ENCODE measurements around the gene THAP11. TPM values are rescaled to one million over a fixed set of nuclear protein-coding genes. Genes with fewer than 3 reads are reported as not detected.

Gene THAP11
- polyA plus RNA-seq, 3 donors = 17.6 to 84.2 (median 52.5) TPM

DNA sequence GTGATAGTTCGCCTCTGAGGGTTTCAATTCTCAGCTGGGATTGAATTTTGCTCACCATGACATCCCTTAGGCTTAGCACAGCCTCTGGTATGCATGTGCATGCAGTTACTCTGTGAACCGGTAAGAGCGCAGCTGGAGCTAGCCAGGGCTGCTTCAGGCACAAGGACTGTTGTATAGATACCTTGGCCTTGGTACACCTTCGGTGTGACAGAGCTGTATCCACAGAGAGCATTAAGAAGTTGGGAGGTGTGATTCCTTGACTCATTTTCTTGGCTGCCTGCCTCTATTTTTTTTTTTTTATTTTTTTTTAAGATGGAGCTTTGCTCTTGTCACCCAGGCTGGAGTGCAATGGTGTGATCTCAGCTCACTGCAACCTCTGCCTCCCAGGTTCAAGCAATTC is 2.4 kb downstream of the THAP11 start:
- Histone ChIP-seq H3K27ac (ENCODE audit: low read depth in 1 of 2, low read length in 2 of 2) (no peak overlapping the region), H3K36me3 (replicated peaks in 1 of 2; ENCODE audit: control insufficient read depth in 1 of 2, insufficient read depth in 2 of 2, low read length in 2 of 2) (no peaks in the 10 kb centered on the region), H3K4me3 (replicated peaks in 1 of 3; ENCODE audit: low read depth in 2 of 3, low read length in 3 of 3) (peak overlapping the region in 1 of 3 experiments; percentile 23), H3K27me3 (ENCODE audit: control insufficient read depth in 2 of 2, insufficient read depth in 2 of 2, low read length in 2 of 2) (no peaks in the 10 kb centered on the region), H3K4me1 (ENCODE audit: control insufficient read depth in 1 of 2, insufficient read depth in 2 of 2, low read length in 2 of 2) (peaks cover 52 to 63% of the 10 kb centered on the region in 2 donors), H3K4me2 (replicated peaks; ENCODE audit: extremely low read depth, low read length, poor library complexity, severe bottlenecking) (peak overlapping the region; percentile 98), H3K9me3 (replicated peaks in 1 of 2; ENCODE audit: control insufficient read depth in 1 of 2, insufficient read depth in 1 of 2, low read length in 2 of 2) (no peaks in the 10 kb centered on the region), H2AFZ (ENCODE audit: insufficient read depth, low read depth, low read length, poor library complexity, severe bottlenecking) (no peak overlapping the region), H4K20me1 (ENCODE audit: insufficient read depth, low read length) (peaks cover 47% of the 10 kb centered on the region), H3K79me2 (ENCODE audit: insufficient read depth, low read length) (peaks cover 61% of the 10 kb centered on the region), H3K9ac (ENCODE audit: insufficient read depth, low read length, poor library complexity, severe bottlenecking) (no peak overlapping the region)
- TF ChIP-seq, protein P1, sequence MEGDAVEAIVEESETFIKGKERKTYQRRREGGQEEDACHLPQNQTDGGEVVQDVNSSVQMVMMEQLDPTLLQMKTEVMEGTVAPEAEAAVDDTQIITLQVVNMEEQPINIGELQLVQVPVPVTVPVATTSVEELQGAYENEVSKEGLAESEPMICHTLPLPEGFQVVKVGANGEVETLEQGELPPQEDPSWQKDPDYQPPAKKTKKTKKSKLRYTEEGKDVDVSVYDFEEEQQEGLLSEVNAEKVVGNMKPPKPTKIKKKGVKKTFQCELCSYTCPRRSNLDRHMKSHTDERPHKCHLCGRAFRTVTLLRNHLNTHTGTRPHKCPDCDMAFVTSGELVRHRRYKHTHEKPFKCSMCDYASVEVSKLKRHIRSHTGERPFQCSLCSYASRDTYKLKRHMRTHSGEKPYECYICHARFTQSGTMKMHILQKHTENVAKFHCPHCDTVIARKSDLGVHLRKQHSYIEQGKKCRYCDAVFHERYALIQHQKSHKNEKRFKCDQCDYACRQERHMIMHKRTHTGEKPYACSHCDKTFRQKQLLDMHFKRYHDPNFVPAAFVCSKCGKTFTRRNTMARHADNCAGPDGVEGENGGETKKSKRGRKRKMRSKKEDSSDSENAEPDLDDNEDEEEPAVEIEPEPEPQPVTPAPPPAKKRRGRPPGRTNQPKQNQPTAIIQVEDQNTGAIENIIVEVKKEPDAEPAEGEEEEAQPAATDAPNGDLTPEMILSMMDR (IDR thresholded peaks at IDR 0.05) = no peak
- intact Hi-C loops (cut with micrococcal nuclease) = loop anchor here in 1 of 2 donors (10.0 kb wide), 1 partner anchor 180 kb away; the partner anchor contains the start of genes ACD, C16orf86, ENKD1 and PARD6A
- Mint-ChIP-seq H3K4me1 (peaks cover 52% of the 10 kb centered on the region), H3K9me3 (peaks cover 0 to 3% (median 0%) of the 10 kb centered on the region in 7 donors), H3K27ac (peak overlapping the region in 1 of 7 donors; percentile 35), H3K4me3 (no peak overlapping the region), H3K27me3 (ENCODE audit: low read depth in 3 of 3) (peaks cover 0 to 1% (median 1%) of the 10 kb centered on the region in 3 donors), H3K36me3 (peaks cover 4 to 5% of the 10 kb centered on the region in 2 donors)
- DNase-seq = no peak
- WGBS (ENCODE audit: insufficient coverage) = 97% methylated on average over 4 of the region's 4 CpGs

DNA sequence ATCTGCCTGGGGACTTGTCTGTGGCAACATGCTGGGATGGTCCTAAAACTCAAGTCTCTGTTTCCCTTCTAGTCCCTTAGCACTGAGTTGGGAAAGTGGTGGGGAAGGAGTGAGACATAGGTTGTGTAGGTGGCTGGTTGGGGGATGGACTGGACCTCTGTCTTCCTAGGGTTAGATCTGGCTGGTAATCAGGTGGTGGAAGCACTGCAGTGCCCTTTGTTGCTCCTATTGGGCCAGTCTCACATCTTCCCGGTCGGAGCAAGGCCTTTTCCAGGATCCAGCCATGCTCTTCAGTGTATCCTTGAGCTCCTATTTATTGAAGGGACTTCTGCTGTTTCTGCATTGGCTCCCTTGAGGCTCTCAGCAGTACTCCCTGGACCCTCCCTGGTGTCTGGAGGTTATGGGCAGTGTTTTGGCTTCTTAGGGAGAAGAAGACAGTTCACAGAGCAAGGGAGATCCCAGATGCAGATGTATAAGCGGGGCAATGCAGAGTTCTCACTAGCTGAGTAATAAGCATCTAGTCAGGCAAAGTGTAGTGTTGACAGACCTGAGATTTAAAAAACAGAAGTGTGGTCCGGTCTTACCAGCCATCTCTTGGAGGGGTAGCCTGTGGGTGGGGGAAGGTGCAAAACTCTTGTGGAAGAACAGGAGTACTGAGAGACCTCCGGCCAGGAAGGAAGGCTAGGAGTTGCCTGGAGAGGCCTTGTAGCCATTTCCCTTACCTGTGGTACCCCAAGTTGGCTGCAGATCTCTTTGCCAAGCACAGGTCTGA is 3.4 kb downstream of the THAP11 start:
- Histone ChIP-seq H3K4me3 (replicated peaks in 1 of 3; ENCODE audit: low read depth in 2 of 3, low read length in 3 of 3) (peak overlapping the region in 2 of 3 experiments; percentile 58 to 90), H3K4me2 (replicated peaks; ENCODE audit: extremely low read depth, low read length, poor library complexity, severe bottlenecking) (peak overlapping the region; percentile 97), H3K79me2 (ENCODE audit: insufficient read depth, low read length) (peaks cover 71% of the 10 kb centered on the region), H3K27me3 (ENCODE audit: control insufficient read depth in 2 of 2, insufficient read depth in 2 of 2, low read length in 2 of 2) (no peaks in the 10 kb centered on the region), H4K20me1 (ENCODE audit: insufficient read depth, low read length) (peaks cover 48% of the 10 kb centered on the region), H2AFZ (ENCODE audit: insufficient read depth, low read depth, low read length, poor library complexity, severe bottlenecking) (peak overlapping the region; percentile 98), H3K9ac (ENCODE audit: insufficient read depth, low read length, poor library complexity, severe bottlenecking) (peak overlapping the region; percentile 83), H3K36me3 (replicated peaks in 1 of 2; ENCODE audit: control insufficient read depth in 1 of 2, insufficient read depth in 2 of 2, low read length in 2 of 2) (no peaks in the 10 kb centered on the region), H3K4me1 (ENCODE audit: control insufficient read depth in 1 of 2, insufficient read depth in 2 of 2, low read length in 2 of 2) (peaks cover 52 to 63% of the 10 kb centered on the region in 2 donors), H3K27ac (ENCODE audit: low read depth in 1 of 2, low read length in 2 of 2) (peak overlapping the region; percentile 81 to 83), H3K9me3 (replicated peaks in 1 of 2; ENCODE audit: control insufficient read depth in 1 of 2, insufficient read depth in 1 of 2, low read length in 2 of 2) (no peaks in the 10 kb centered on the region)
- intact Hi-C loops (cut with micrococcal nuclease) = loop anchor here (1.0 to 10.0 kb wide), 4 partner anchors 12 to 181 kb away; partner anchors contain the start of genes ACD (in 1 of the 2), C16orf86 (in 1 of the 2), EDC4 (in 1 of the 2) and ENKD1 (in 1 of the 2)
- TF ChIP-seq, protein P1 (IDR thresholded peaks at IDR 0.05) = no peak
- peaks cover 4 to 5% of the 10 kb centered on the region in 2 donors for H3K36me3 Mint-ChIP-seq
- peak overlapping the region; percentile 82 to 93 for H3K4me3 Mint-ChIP-seq
- peak overlapping the region; percentile 82 to 94 (median 84) for H3K27ac Mint-ChIP-seq
- H3K4me1 Mint-ChIP-seq = peaks cover 52% of the 10 kb centered on the region
- peaks cover 0 to 1% (median 1%) of the 10 kb centered on the region in 3 donors for H3K27me3 Mint-ChIP-seq (ENCODE audit: low read depth in 3 of 3)
- WGBS (ENCODE audit: insufficient coverage) = 84% methylated on average over 4 of the region's 5 CpGs
- H3K9me3 Mint-ChIP-seq = peaks cover 0 to 3% (median 0%) of the 10 kb centered on the region in 7 donors
- DNase-seq = peak in 2 of 3 donors; percentile 26 to 45
